Left ventricle myocardium inferior (tissue), 1 donor: Measurements from ENCODE around the gene CUBN. TPM values are rescaled to one million over a fixed set of nuclear protein-coding genes. Genes with fewer than 3 reads are reported as not detected.

Source experiments
- DNase-seq: peaks from one replicate; pipeline ENCODE4 v3.0.0-alpha.2; 2020
- H3K27ac ChIP-seq: fragments of 200-600 bp; replicated peaks from 2 replicates; pipeline ENCODE4 v1.8.0; 2021
- H3K27me3 ChIP-seq: fragments of 200-600 bp; 2 replicates; pipeline ENCODE4 v1.8.0; 2021; ENCODE audit warnings: low read depth
- H3K36me3 ChIP-seq: fragments of 200-600 bp; 2 replicates; pipeline ENCODE4 v1.8.0; 2021
- H3K4me1 ChIP-seq: fragments of 200-600 bp; 2 replicates; pipeline ENCODE4 v1.8.0; 2021
- H3K4me3 ChIP-seq: fragments of 200-600 bp; 2 replicates; pipeline ENCODE4 v1.8.0; 2021; ENCODE audit warnings: mild to moderate bottlenecking, moderate library complexity
- H3K9me3 ChIP-seq: fragments of 200-600 bp; replicated peaks from 2 replicates; pipeline ENCODE4 v1.8.0; 2021
- intact Hi-C: fragments of 100-400 bp; cut with micrococcal nuclease; formaldehyde crosslinking; loops from one replicate; pipeline ENCODE4 v1.11.0; 2022
- total RNA-seq: library from RNA; stranded (reverse); fragmentation: NEBNext Ultra II Directional; extraction: Animal tissue kit (Norgen Biotek cat#: 25700); gene quantifications from one replicate; pipeline ENCODE4 v1.2.1, GENCODE V29; 2021
- TF ChIP-seq, protein P1 (sequence below): fragments of 200-600 bp; IDR thresholded peaks from 2 replicates; pipeline ENCODE4 v1.8.0; 2021; ENCODE audit warnings: antibody characterized with exemption, mild to moderate bottlenecking, borderline replicate concordance
- donor health status: DM: no; HTN: yes; CAD: no; lungs with severe emphysema.

CUBN gene
- total RNA-seq, 1 donor from 2014 or later = 0.44 TPM

DNA sequence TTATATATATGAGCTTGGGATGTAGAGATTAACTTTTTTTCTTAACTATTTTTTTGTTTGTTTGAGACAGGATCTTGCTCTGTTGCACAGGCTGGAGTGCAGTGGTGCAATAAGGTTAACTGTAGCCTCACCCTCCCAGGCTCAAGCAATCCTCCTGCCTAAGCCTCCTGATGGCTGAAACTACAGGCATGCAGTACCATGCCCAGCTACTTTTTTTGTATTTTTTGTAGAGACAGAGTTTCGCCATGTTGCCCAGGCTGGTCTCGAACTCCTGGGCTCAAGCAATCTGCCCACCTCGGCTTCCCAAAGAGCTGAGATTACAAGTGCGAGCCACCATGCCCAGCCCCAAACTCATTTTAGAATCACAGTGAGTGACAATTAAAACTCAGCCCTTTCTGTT is 105.2 kb downstream of the CUBN start:
- Histone ChIP-seq H3K27me3 (no peaks in the 10 kb centered on the region), H3K36me3 (no peaks in the 10 kb centered on the region), H3K27ac (peak overlapping the region; percentile 79), H3K4me1 (peaks cover 59% of the 10 kb centered on the region), H3K9me3 (peaks cover 4% of the 10 kb centered on the region), H3K4me3 (no peak overlapping the region)
- TF ChIP-seq, protein P1, sequence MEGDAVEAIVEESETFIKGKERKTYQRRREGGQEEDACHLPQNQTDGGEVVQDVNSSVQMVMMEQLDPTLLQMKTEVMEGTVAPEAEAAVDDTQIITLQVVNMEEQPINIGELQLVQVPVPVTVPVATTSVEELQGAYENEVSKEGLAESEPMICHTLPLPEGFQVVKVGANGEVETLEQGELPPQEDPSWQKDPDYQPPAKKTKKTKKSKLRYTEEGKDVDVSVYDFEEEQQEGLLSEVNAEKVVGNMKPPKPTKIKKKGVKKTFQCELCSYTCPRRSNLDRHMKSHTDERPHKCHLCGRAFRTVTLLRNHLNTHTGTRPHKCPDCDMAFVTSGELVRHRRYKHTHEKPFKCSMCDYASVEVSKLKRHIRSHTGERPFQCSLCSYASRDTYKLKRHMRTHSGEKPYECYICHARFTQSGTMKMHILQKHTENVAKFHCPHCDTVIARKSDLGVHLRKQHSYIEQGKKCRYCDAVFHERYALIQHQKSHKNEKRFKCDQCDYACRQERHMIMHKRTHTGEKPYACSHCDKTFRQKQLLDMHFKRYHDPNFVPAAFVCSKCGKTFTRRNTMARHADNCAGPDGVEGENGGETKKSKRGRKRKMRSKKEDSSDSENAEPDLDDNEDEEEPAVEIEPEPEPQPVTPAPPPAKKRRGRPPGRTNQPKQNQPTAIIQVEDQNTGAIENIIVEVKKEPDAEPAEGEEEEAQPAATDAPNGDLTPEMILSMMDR = no peak
- no peak for DNase-seq
- intact Hi-C loops = no loop called here

DNA sequence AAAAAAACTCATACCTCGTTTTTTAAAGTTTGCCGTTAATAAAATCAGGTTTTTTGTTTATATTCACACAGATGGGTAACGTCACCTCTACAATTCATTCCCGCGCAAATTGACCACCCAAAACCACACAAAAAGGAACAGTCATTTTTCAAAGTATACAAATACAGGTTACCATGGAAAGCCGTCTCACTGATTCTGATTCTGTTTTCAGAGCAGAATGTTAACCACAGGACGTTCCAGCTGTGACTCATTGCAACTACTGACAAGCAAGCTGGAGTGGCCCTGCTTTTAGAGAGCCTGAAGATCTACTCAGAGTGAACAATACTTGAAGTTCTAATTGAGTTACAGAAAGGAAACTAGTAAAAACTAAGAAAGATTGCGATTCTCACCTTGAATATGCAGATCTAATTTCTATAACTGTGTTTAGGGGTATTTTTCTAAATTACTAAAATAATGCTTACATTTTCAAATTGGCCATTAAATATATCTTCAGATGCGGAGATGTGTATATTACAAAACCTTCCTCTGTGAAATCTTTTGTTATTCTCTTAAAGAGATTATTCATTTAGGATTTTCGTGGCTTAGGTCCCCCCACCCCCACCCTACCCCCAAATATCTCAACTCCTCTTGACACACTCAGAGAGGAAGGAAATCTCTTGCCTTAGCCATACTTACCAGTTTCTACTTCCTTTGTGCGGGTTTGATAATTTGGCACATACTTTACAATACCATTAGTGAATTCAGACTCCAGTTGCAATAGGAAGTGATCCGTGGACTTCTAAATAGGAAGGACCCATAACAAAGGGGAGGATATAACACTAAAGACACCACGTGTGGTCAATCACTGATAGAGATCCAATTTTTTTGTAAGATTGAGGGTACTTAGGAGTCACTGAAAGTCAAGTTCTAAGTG is 106.0 kb downstream of the CUBN start:
- intact Hi-C loops = no loop called here
- DNase-seq = no peak
- Histone ChIP-seq H3K36me3 (no peaks in the 10 kb centered on the region), H3K9me3 (peaks cover 10% of the 10 kb centered on the region), H3K4me1 (peaks cover 51% of the 10 kb centered on the region), H3K4me3 (peak overlapping the region; percentile 12), H3K27me3 (no peaks in the 10 kb centered on the region), H3K27ac (peak overlapping the region; percentile 79)
- TF ChIP-seq, protein P1 = no peak

DNA sequence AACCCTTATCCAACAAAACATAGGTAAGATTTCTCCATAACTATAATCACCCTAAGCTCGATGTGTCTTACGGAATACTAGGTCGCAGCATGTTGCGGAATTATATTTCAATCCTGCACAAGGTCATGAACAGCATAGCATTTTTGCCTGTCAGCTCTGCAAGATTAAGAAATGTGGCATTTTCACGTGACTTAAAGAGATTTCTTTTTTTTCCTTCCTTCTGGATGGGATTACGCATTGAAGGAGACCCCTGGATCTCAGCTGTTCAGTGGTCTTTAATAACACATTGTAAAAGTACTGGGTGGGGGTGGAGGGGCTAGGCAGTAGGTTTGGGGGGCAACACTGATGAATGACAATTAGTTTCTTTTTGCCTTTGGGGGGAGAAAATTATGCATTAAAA is 106.7 kb downstream of the CUBN start:
- TF ChIP-seq, protein P1 = no peak
- Histone ChIP-seq H3K4me3 (peak overlapping the region; percentile 12), H3K4me1 (peaks cover 45% of the 10 kb centered on the region), H3K27me3 (no peaks in the 10 kb centered on the region), H3K27ac (peak overlapping the region; percentile 79), H3K36me3 (no peaks in the 10 kb centered on the region), H3K9me3 (peaks cover 18% of the 10 kb centered on the region)
- DNase-seq = no peak
- intact Hi-C loops = no loop called here

DNA sequence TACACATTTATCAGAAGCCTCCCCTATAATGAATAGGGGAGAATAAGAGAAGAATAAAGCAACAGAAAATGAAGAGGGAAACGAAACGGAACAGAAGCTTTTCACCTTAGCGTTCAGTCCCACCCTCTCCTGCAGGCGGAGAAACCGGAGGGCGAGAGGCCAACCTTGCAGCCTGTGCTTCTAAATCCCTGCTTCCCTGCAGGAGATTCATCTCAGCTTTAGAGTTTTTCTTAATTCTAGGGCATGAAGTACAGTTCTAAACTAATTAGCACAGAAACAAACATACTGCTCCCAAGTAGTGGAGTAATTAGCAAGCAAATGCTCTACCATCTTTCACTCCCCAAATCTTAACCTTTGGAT is 107.2 kb downstream of the CUBN start:
- Histone ChIP-seq H3K4me1 (peaks cover 45% of the 10 kb centered on the region), H3K27me3 (no peaks in the 10 kb centered on the region), H3K9me3 (peaks cover 22% of the 10 kb centered on the region), H3K36me3 (no peaks in the 10 kb centered on the region), H3K27ac (peak overlapping the region; percentile 79), H3K4me3 (peak overlapping the region; percentile 12)
- TF ChIP-seq, protein P1 = no peak
- DNase-seq = no peak
- intact Hi-C loops = no loop called here

DNA sequence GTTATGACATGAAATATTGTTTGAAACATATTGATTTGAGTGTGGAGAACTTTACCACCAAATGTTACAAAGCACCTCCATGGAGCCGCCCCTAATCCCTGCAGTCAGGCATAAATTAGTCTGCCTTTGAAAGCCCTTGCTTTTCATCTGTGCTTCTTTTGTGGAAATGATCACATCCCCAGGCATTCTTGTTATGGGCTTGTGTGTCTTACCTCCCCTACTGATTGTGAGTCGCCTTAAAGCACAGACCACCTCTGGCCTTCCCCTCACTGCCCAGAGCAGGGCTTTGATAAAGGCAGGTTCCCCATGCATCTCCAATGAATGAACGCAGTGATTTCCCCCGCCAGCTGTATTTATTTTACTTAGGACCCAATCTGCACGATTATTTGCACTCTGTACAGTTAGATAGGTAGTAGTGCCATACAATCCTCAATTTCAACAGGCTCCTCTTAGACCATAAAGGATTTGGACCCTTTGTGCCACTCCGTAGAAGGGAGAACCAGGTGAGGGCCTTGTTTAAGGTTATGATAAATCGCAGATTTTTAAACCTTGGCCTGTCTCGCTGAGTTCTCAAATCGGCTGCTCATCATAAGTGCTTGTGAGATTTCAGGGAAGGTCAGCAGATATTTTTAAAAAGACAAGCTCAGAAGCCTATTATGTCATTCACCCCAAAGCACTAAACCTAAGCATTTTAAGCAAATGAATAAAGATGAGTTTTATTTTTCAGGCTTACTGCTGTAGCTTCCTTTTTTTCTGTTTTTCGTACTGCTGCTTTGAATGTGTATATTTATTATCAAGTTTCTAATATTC is 107.8 kb downstream of the CUBN start:
- intact Hi-C loops = no loop called here
- TF ChIP-seq, protein P1 = no peak
- no peaks in the 10 kb centered on the region for H3K27me3 ChIP-seq
- H3K9me3 ChIP-seq = peaks cover 24% of the 10 kb centered on the region
- peaks cover 39% of the 10 kb centered on the region for H3K4me1 ChIP-seq
- peak overlapping the region; percentile 79 for H3K27ac ChIP-seq
- DNase-seq = no peak
- no peak overlapping the region for H3K4me3 ChIP-seq
- H3K36me3 ChIP-seq = no peaks in the 10 kb centered on the region
